Right lobe of liver (tissue), 6 donors: Measurements from ENCODE around the gene RLF. TPM values are rescaled to one million over a fixed set of nuclear protein-coding genes. Genes with fewer than 3 reads are reported as not detected.
A peak's percentile ranks its signal among the peaks of the same experiment; 100 is the strongest.

ENCODE experiments used
- ATAC-seq, 4 donors: fragments of 200-7000 bp; cut with Tn5 transposase; one replicate each; pipeline ENCODE4 v1.9.1; 2020; ENCODE audit warnings: mild to moderate bottlenecking in 4 of 4, moderate library complexity in 4 of 4
- DNase-seq, 3 donors: peaks; one replicate each; pipeline ENCODE4 v3.0.0-alpha.2; 2020
- H3K27ac ChIP-seq, 3 donors: fragments of 200-600 bp; one replicate each; pipeline ENCODE4 v1.8.0; 2022
- H3K27me3 ChIP-seq, 2 donors: fragments of 200-600 bp; one replicate each; pipeline ENCODE4 v1.8.0; 2022
- H3K36me3 ChIP-seq, 4 donors: fragments of 200-600 bp; sonication (generic) in 1 of 4; one replicate each; pipeline versions ENCODE4 v1.5.1 to v1.8.0; 2017 to 2022; ENCODE audit warnings: control low read depth in 1 of 4
- H3K4me1 ChIP-seq, 4 donors: fragments of 200-600 bp; sonication (generic) in 1 of 4; one replicate each; pipeline versions ENCODE4 v1.5.1 to v1.8.0; 2017 to 2022; ENCODE audit warnings: control low read depth in 1 of 4
- H3K4me3 ChIP-seq, 3 donors: fragments of 200-600 bp; one replicate each; pipeline ENCODE4 v1.8.0; 2022
- H3K9me3 ChIP-seq, 4 donors: fragments of 200-600 bp; sonication (generic) in 1 of 4; one replicate each; pipeline versions ENCODE4 v1.5.1 to v1.8.0; 2017 to 2022; ENCODE audit warnings: control low read depth in 1 of 4
- POLR2A ChIP-seq: fragments of 450-650 bp; IDR thresholded peaks from one replicate; pipeline ENCODE4 v1.6.1; 2017; ENCODE audit warnings: antibody characterized with exemption, mild to moderate bottlenecking
- WGBS: methylation state at CpG from one replicate; pipeline ENCODE4 v1.1.6; 2018; ENCODE audit warnings: low coverage, low lambda C conversion rate; ENCODE audit not compliant: insufficient coverage; ENCODE audit errors: missing lambda C conversion rate; 5-methylcytosine and 5-hydroxymethylcytosine counted together
- intact Hi-C, 2 donors: fragments of 100-400 bp; cut with DNase I; formaldehyde crosslinking; loops; one replicate each; pipeline versions ENCODE4 v1.11.2 to v1.14.1; 2022
- total RNA-seq, 6 experiments: library from RNA; depleted of rRNA in 2 of 6; stranded (reverse); fragments of >200 nt in 2 of 6; fragmentation: NEBNext Ultra II Directional in 3 of 6; extraction: Animal tissue kit (Norgen Biotek cat#: 25700) in 3 of 6; gene quantifications; one replicate each; pipeline versions ENCODE4 v1.1.0 to v1.2.4, GENCODE V29; 2016 to 2023
- TF ChIP-seq, protein P1 (sequence below), 4 donors: fragments of 200-600 bp in 3 of 4; fragments of 450-650 bp in 1 of 4; IDR thresholded peaks; one replicate each; pipeline versions ENCODE4 v1.5.1 to v1.8.0; 2016 to 2022; ENCODE audit warnings: antibody characterized with exemption in 4 of 4, mild to moderate bottlenecking in 2 of 4
- donor health status: DM: no; HTN: yes; CAD: no.
- donor health status: DM: no; HTN: no; CAD: no.
- donor health status: DM: no; HTN: no; CAD: no.
- donor health status: DM: no; HTN: yes; CAD: no.
- donor health status: DM: no; HTN: yes; CAD: no.

Gene RLF
- total RNA-seq, 6 experiments from 2014 or later: 4.6 to 12.3 (median 6.0) TPM

DNA sequence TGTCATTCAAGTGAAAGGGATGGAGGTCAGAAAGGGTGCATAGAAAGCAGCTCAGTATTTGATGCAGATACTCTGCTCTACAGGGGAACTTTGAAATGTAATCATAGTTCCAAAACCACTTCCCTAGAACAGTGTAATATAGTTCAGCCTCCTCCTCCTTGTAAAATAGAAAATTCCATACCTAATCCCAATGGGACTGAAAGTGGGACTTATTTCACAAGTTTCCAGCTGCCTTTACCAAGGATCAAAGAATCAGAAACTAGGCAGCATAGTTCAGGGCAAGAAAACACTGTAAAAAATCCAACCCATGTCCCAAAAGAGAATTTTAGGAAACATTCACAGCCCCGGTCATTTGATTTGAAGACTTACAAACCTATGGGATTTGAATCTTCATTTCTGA, 78.4 kb downstream of the RLF start:
- Histone ChIP-seq H3K27ac (no peak overlapping the region), H3K9me3 (no peaks in the 10 kb centered on the region), H3K4me1 (no peaks in the 10 kb centered on the region), H3K36me3 (peaks cover 0 to 29% (median 7%) of the 10 kb centered on the region in 4 donors), H3K4me3 (no peak overlapping the region), H3K27me3 (no peaks in the 10 kb centered on the region)
- intact Hi-C loops: no loop called here
- 100% methylated on average over 1 of the region's 1 CpG for WGBS
- TF ChIP-seq, protein P1, sequence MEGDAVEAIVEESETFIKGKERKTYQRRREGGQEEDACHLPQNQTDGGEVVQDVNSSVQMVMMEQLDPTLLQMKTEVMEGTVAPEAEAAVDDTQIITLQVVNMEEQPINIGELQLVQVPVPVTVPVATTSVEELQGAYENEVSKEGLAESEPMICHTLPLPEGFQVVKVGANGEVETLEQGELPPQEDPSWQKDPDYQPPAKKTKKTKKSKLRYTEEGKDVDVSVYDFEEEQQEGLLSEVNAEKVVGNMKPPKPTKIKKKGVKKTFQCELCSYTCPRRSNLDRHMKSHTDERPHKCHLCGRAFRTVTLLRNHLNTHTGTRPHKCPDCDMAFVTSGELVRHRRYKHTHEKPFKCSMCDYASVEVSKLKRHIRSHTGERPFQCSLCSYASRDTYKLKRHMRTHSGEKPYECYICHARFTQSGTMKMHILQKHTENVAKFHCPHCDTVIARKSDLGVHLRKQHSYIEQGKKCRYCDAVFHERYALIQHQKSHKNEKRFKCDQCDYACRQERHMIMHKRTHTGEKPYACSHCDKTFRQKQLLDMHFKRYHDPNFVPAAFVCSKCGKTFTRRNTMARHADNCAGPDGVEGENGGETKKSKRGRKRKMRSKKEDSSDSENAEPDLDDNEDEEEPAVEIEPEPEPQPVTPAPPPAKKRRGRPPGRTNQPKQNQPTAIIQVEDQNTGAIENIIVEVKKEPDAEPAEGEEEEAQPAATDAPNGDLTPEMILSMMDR (IDR thresholded peaks at IDR 0.05): no peak
- no peak for TF ChIP-seq POLR2A
- ATAC-seq (no peak), DNase-seq (no peak)

DNA sequence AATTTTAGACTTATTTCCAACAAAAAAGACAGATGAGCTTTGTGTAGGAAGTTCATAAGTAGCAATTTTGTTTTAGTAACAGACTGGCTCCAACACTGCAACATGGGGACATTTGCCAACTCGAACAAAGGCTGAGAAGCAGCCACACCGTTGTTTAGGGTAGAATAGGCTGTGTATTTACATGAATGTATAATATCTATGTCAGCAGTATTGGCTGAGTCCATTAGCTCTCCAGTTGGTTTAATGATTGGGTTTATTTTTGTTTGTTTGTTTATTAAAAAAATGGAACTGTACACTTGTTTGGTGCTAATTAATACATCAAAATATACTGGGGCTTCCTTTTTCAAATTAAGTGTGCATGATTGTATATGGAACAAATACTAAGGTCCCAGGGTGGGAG, 79.2 kb downstream of the RLF start:
- Histone ChIP-seq H3K9me3 (no peaks in the 10 kb centered on the region), H3K4me3 (no peak overlapping the region), H3K27ac (no peak overlapping the region), H3K27me3 (no peaks in the 10 kb centered on the region), H3K36me3 (peaks cover 0 to 26% (median 7%) of the 10 kb centered on the region in 4 donors), H3K4me1 (no peaks in the 10 kb centered on the region)
- WGBS: 94% methylated on average over 2 of the region's 2 CpGs
- intact Hi-C loops: no loop called here
- DNase-seq (no peak), ATAC-seq (no peak)
- TF ChIP-seq POLR2A: no peak
- TF ChIP-seq, protein P1 (IDR thresholded peaks at IDR 0.05): no peak

GRCh38 chr1:40241362-40241761, 80.2 kb downstream of the RLF start:
- Histone ChIP-seq H3K9me3 (no peaks in the 10 kb centered on the region), H3K4me3 (no peak overlapping the region), H3K4me1 (no peaks in the 10 kb centered on the region), H3K27ac (no peak overlapping the region), H3K27me3 (no peaks in the 10 kb centered on the region), H3K36me3 (peaks cover 0 to 16% (median 3%) of the 10 kb centered on the region in 4 donors)
- DNase-seq (no peak), ATAC-seq (no peak)
- intact Hi-C loops: no loop called here
- TF ChIP-seq, protein P1 (IDR thresholded peaks at IDR 0.05): no peak
- no peak for TF ChIP-seq POLR2A
- WGBS: 79% methylated on average over 1 of the region's 1 CpG

- TF ChIP-seq, protein P1 (IDR thresholded peaks at IDR 0.05): no peak
- WGBS: 33% methylated on average over 2 of the region's 2 CpGs
- Histone ChIP-seq H3K4me1 (no peaks in the 10 kb centered on the region), H3K9me3 (no peaks in the 10 kb centered on the region), H3K4me3 (no peak overlapping the region), H3K36me3 (no peaks in the 10 kb centered on the region), H3K27ac (no peak overlapping the region), H3K27me3 (no peaks in the 10 kb centered on the region)
- intact Hi-C loops: no loop called here
- no peak for DNase-seq
- peak in 1 of 4 donors; percentile 46 for ATAC-seq
Observed at GRCh38 chr1:40243351-40243750, 82.2 kb downstream of the RLF start.
